Activated CD8-positive, alpha-beta memory T cell treated with anti-CD3 and anti-CD28 coated beads, Interleukin-2, amount 50 U/mL, for 1 hour (primary cell): ENCODE results near the gene PPM1A.

Experiments used
- DNase-seq: peaks from one replicate; pipeline ENCODE4 v3.0.0-alpha.2; 2020; ENCODE audit errors: extremely low read depth

Gene PPM1A

GRCh38 chr14:60266021-60266937 is 17.3 kb downstream of the PPM1A start:
- no peak for DNase-seq

GRCh38 chr14:60272177-60272576 is 23.2 kb downstream of the PPM1A start:
- DNase-seq, result no peak

- no peak for DNase-seq
Observed at GRCh38 chr14:60273956-60274355, 24.9 kb downstream of the PPM1A start.

- DNase-seq, result no peak
Observed at GRCh38 chr14:60274448-60274847, 25.4 kb downstream of the PPM1A start.

- DNase-seq, result no peak
Observed at GRCh38 chr14:60275932-60276331, 26.9 kb downstream of the PPM1A start.

- no peak for DNase-seq
Observed at GRCh38 chr14:60276347-60276746, 27.3 kb downstream of the PPM1A start.

GRCh38 chr14:60277605-60278190 is 28.7 kb downstream of the PPM1A start:
- no peak for DNase-seq

GRCh38 chr14:60278350-60278749 is 29.3 kb downstream of the PPM1A start:
- no peak for DNase-seq

- no peak for DNase-seq
Observed at GRCh38 chr14:60287452-60287851, 38.4 kb downstream of the PPM1A start.

GRCh38 chr14:60288279-60288678 is 39.3 kb downstream of the PPM1A start:
- DNase-seq, result no peak

- DNase-seq, result no peak
Observed at GRCh38 chr14:60294411-60295069, 45.5 kb downstream of the PPM1A start.

- no peak for DNase-seq
Observed at GRCh38 chr14:60300019-60300418, 51.0 kb downstream of the PPM1A start.

- DNase-seq, result no peak
Observed at GRCh38 chr14:60301685-60302084, 52.7 kb downstream of the PPM1A start.

- no peak for DNase-seq
Observed at GRCh38 chr14:60302663-60303062, 53.6 kb downstream of the PPM1A start.

- no peak for DNase-seq
Observed at GRCh38 chr14:60303745-60304144, 54.7 kb downstream of the PPM1A start.

GRCh38 chr14:60304509-60304908 is 55.5 kb downstream of the PPM1A start:
- DNase-seq, result no peak

- no peak for DNase-seq
Observed at GRCh38 chr14:60309867-60310552, 61.0 kb downstream of the PPM1A start.

- DNase-seq, result no peak
Observed at GRCh38 chr14:60311417-60311816, 62.4 kb downstream of the PPM1A start.

- DNase-seq, result no peak
Observed at GRCh38 chr14:60313093-60313492, 64.1 kb downstream of the PPM1A start.

GRCh38 chr14:60315196-60315990 is 66.4 kb downstream of the PPM1A start:
- no peak for DNase-seq

GRCh38 chr14:60317609-60318008 is 68.6 kb downstream of the PPM1A start:
- DNase-seq, result no peak
